SK-N-SH treated with all-trans-retinoic acid at 6 μM for 48 hours (cell line): ENCODE measurements around the gene CNTRL.

ENCODE experiments used
- ESRRG ChIP-seq: fragments of 250-450 bp; sonication (Bioruptor Pico); IDR thresholded peaks from 2 replicates; pipeline ENCODE4 v1.6.1; 2021; ENCODE audit warnings: mild to moderate bottlenecking
- GLIS3 ChIP-seq: fragments of 250-450 bp; sonication (Bioruptor Pico); IDR thresholded peaks from 2 replicates; pipeline ENCODE4 v1.5.0; 2020; ENCODE audit warnings: mild to moderate bottlenecking, moderate library complexity
- OSR1 ChIP-seq: fragments of 250-450 bp; sonication (Bioruptor Pico); IDR thresholded peaks from 2 replicates; pipeline ENCODE4 v1.8.0; 2022; ENCODE audit warnings: moderate library complexity, mild to moderate bottlenecking, inconsistent platforms
- PATZ1 ChIP-seq: fragments of 250-450 bp; sonication (Bioruptor Pico); IDR thresholded peaks from 2 replicates; pipeline ENCODE4 v1.8.0; 2020; ENCODE audit warnings: mild to moderate bottlenecking, moderate library complexity, borderline replicate concordance
- RARB ChIP-seq: fragments of 250-450 bp; sonication (Bioruptor Pico); IDR thresholded peaks from 2 replicates; pipeline ENCODE4 v1.8.0; 2021; ENCODE audit warnings: mild to moderate bottlenecking, moderate library complexity
- TOX ChIP-seq: fragments of 250-450 bp; sonication (Bioruptor Pico); IDR thresholded peaks from 2 replicates; pipeline ENCODE4 v1.8.0; 2021; ENCODE audit warnings: mild to moderate bottlenecking, moderate library complexity, borderline replicate concordance
- ZFP30 ChIP-seq: fragments of 450-650 bp; formaldehyde crosslinking; IDR thresholded peaks from 2 replicates; pipeline ENCODE4 v1.5.0; 2022; ENCODE audit warnings: mild to moderate bottlenecking, moderate library complexity
- ZNF565 ChIP-seq: fragments of 450-650 bp; formaldehyde crosslinking; conservative IDR thresholded peaks from 2 replicates; pipeline ENCODE4 v1.5.0; 2020; ENCODE audit warnings: low read depth, mild to moderate bottlenecking, moderate library complexity
- ZNF70 ChIP-seq: fragments of 450-650 bp; formaldehyde crosslinking; IDR thresholded peaks from 2 replicates; pipeline ENCODE4 v1.5.0; 2020; ENCODE audit warnings: mild to moderate bottlenecking, moderate library complexity
- ZNF8 ChIP-seq: fragments of 450-650 bp; formaldehyde crosslinking; IDR thresholded peaks from 2 replicates; pipeline ENCODE4 v1.5.0; 2020; ENCODE audit warnings: mild to moderate bottlenecking, moderate library complexity
- TF ChIP-seq, protein P1 (sequence below): fragments of 250-450 bp; sonication (Bioruptor Pico); IDR thresholded peaks from 2 replicates; pipeline ENCODE4 v1.8.0; 2021; ENCODE audit warnings: low read depth, mild to moderate bottlenecking, moderate library complexity, borderline replicate concordance
- TF ChIP-seq, protein P2 (sequence below): fragments of 250-450 bp; sonication (Bioruptor Pico); IDR thresholded peaks from 2 replicates; pipeline ENCODE4 v1.5.0; 2020; ENCODE audit warnings: mild to moderate bottlenecking, moderate library complexity

DNA sequence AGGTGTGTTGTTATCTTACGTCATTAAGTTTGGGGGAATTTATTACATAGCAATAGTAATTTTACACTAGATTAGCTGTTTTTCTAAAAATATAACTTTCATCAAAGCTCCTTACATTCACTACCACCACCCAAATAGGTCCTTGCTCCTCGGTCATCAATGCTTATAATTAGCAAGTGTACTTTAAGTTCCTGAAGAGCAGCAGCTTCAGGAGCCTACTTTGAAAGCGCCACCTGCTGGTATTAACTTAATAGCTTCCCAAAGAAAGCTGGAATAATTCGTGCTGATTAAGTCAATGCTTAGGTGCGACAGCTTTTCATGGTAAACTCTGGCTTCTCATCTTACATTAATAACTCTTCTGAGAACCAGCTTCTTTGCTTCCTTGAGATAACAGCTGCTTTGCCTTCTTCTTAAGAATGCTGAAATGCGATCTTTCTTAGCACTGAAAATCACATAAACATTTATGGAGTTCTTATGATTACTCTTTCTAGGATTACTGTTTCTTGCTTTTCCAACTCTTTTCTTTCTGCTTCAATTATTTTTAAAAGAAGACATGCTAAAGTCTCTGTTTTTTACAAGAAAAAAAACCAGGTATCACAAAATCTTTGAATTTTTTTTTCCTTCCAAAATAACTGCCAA, 14.6 kb upstream of the CNTRL start:
- TF ChIP-seq RARB (CRISPR knock-in tag) (no peak), ZNF8 (CRISPR knock-in tag) (no peak), TOX (no peak), ZNF565 (CRISPR knock-in tag) (no peak), OSR1 (CRISPR knock-in tag) (no peak), ZFP30 (CRISPR knock-in tag) (no peak), GLIS3 (no peak), ZNF70 (no peak), PATZ1 (CRISPR knock-in tag) (no peak), ESRRG (CRISPR knock-in tag) (no peak)
- TF ChIP-seq, protein P1, sequence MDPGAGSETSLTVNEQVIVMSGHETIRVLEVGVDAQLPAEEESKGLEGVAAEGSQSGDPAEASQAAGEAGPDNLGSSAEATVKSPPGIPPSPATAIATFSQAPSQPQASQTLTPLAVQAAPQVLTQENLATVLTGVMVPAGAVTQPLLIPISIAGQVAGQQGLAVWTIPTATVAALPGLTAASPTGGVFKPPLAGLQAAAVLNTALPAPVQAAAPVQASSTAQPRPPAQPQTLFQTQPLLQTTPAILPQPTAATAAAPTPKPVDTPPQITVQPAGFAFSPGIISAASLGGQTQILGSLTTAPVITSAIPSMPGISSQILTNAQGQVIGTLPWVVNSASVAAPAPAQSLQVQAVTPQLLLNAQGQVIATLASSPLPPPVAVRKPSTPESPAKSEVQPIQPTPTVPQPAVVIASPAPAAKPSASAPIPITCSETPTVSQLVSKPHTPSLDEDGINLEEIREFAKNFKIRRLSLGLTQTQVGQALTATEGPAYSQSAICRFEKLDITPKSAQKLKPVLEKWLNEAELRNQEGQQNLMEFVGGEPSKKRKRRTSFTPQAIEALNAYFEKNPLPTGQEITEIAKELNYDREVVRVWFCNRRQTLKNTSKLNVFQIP (CRISPR knock-in tag) = no peak
- TF ChIP-seq, protein P2, sequence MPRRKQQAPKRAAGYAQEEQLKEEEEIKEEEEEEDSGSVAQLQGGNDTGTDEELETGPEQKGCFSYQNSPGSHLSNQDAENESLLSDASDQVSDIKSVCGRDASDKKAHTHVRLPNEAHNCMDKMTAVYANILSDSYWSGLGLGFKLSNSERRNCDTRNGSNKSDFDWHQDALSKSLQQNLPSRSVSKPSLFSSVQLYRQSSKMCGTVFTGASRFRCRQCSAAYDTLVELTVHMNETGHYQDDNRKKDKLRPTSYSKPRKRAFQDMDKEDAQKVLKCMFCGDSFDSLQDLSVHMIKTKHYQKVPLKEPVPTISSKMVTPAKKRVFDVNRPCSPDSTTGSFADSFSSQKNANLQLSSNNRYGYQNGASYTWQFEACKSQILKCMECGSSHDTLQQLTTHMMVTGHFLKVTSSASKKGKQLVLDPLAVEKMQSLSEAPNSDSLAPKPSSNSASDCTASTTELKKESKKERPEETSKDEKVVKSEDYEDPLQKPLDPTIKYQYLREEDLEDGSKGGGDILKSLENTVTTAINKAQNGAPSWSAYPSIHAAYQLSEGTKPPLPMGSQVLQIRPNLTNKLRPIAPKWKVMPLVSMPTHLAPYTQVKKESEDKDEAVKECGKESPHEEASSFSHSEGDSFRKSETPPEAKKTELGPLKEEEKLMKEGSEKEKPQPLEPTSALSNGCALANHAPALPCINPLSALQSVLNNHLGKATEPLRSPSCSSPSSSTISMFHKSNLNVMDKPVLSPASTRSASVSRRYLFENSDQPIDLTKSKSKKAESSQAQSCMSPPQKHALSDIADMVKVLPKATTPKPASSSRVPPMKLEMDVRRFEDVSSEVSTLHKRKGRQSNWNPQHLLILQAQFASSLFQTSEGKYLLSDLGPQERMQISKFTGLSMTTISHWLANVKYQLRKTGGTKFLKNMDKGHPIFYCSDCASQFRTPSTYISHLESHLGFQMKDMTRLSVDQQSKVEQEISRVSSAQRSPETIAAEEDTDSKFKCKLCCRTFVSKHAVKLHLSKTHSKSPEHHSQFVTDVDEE (CRISPR knock-in tag) = no peak
